Body of pancreas (tissue), 4 donors: ENCODE data around the gene NOS1. TPM values are rescaled to one million over a fixed set of nuclear protein-coding genes. Genes with fewer than 3 reads are reported as not detected.

ENCODE experiments used
- ATAC-seq: fragments of 150-250 bp; one replicate; pipeline ENCODE4 v1.9.1; 2016
- DNase-seq, 4 donors: peaks; one replicate each; pipeline ENCODE4 v3.0.0-alpha.2; 2019
- H3K27ac ChIP-seq, 4 donors: fragments of 200-600 bp; sonication (generic); 1 replicate in 3 of 4; 2 replicates in 1 of 4; pipeline versions ENCODE4 v1.5.1 to v1.6.1; 2016 to 2019; ENCODE audit warnings: mild to moderate bottlenecking in 1 of 4, mixed read lengths in 1 of 4, moderate library complexity in 1 of 4
- H3K27me3 ChIP-seq, 2 donors: fragments of 200-600 bp; sonication (generic); one replicate each; pipeline ENCODE4 v1.6.0; 2016; ENCODE audit warnings: mild to moderate bottlenecking in 1 of 2
- H3K36me3 ChIP-seq, 2 donors: fragments of 200-600 bp; sonication (generic); replicated peaks in 1 of 2; 2 replicates each; pipeline ENCODE4 v1.5.1; 2016; ENCODE audit warnings: low read depth in 2 of 2; ENCODE audit not compliant: insufficient read depth in 1 of 2
- H3K4me1 ChIP-seq: fragments of 200-600 bp; sonication (generic); one replicate; pipeline ENCODE4 v1.6.0; 2016
- H3K4me3 ChIP-seq, 2 donors: fragments of 200-600 bp; sonication (generic); 1 replicate in 1 of 2; 2 replicates in 1 of 2; pipeline ENCODE4 v1.5.1; 2016 to 2019
- H3K9me3 ChIP-seq, 3 donors: fragments of 200-600 bp; sonication (generic); 1 replicate in 2 of 3; 2 replicates in 1 of 3; pipeline ENCODE4 v1.5.1; 2016
- CTCF ChIP-seq, 7 experiments: fragments of 450-650 bp in 4 of 7; fragments of 200-600 bp in 3 of 7; sonication (generic) in 3 of 7; IDR thresholded peaks; one replicate each; pipeline ENCODE4 v1.5.1; 2016 to 2019; ENCODE audit warnings: antibody characterized with exemption in 7 of 7
- POLR2A ChIP-seq, 3 donors: fragments of 450-650 bp; IDR thresholded peaks; one replicate each; pipeline ENCODE4 v1.6.1; 2016; ENCODE audit warnings: antibody characterized with exemption in 3 of 3, mild to moderate bottlenecking in 2 of 3
- WGBS, 2 donors: methylation state at CpG; one replicate each; pipeline ENCODE4 v1.1.5; 2017; 5-methylcytosine and 5-hydroxymethylcytosine counted together
- intact Hi-C: fragments of 100-400 bp; cut with DNase I; formaldehyde crosslinking; loops from one replicate; pipeline ENCODE4 v1.15.1; 2023
- total RNA-seq, 2 donors: library from RNA; depleted of rRNA; stranded (reverse); fragments of >200 nt; gene quantifications; one replicate each; pipeline ENCODE4 v1.1.0, GENCODE V29; 2016

NOS1 gene
- total RNA-seq, 2 donors from 2014 or later = 0.78 to 12.9 TPM

GRCh38 chr12:117236456-117237001, 124.9 kb downstream of the NOS1 start:
- H3K4me3 ChIP-seq = no peak overlapping the region
- TF ChIP-seq POLR2A (IDR thresholded peaks at IDR 0.05) = no peak
- TF ChIP-seq CTCF (IDR thresholded peaks at IDR 0.05) = peak; percentile 52 to 77 (median 66)
- H3K4me1 ChIP-seq = peaks cover 5% of the 10 kb centered on the region
- 26 to 46% methylated on average over 6 to 13 of the region's 13 CpGs for WGBS, 2 donors
- H3K27ac ChIP-seq = no peak overlapping the region
- no peak for ATAC-seq
- intact Hi-C loops = no loop called here
- H3K27me3 ChIP-seq = no peaks in the 10 kb centered on the region
- no peaks in the 10 kb centered on the region for H3K9me3 ChIP-seq
- DNase-seq = peak; percentile 78 to 90 (median 81)
- no peaks in the 10 kb centered on the region for H3K36me3 ChIP-seq

- DNase-seq (no peak), ATAC-seq (no peak)
- H3K4me3 ChIP-seq = no peak overlapping the region
- H3K36me3 ChIP-seq = no peaks in the 10 kb centered on the region
- WGBS, 2 donors = 48 to 60% methylated on average over 2 of the region's 2 CpGs
- peaks cover 2% of the 10 kb centered on the region for H3K4me1 ChIP-seq
- H3K27ac ChIP-seq = no peak overlapping the region
- no peaks in the 10 kb centered on the region for H3K27me3 ChIP-seq
- TF ChIP-seq POLR2A (IDR thresholded peaks at IDR 0.05) (no peak), CTCF (IDR thresholded peaks at IDR 0.05) (no peak)
- intact Hi-C loops = no loop called here
- no peaks in the 10 kb centered on the region for H3K9me3 ChIP-seq
These were observed 126.2 kb downstream of the NOS1 start for GRCh38 chr12:117235261-117235660.

- Histone ChIP-seq H3K36me3 (no peaks in the 10 kb centered on the region), H3K27ac (no peak overlapping the region), H3K27me3 (no peaks in the 10 kb centered on the region), H3K4me1 (no peaks in the 10 kb centered on the region), H3K4me3 (no peak overlapping the region), H3K9me3 (no peaks in the 10 kb centered on the region)
- ATAC-seq (no peak), DNase-seq (no peak)
- WGBS, 2 donors = 86 to 90% methylated on average over 15 of the region's 15 CpGs
- intact Hi-C loops = no loop called here
- no peak for TF ChIP-seq POLR2A (IDR thresholded peaks at IDR 0.05)
- TF ChIP-seq CTCF (IDR thresholded peaks at IDR 0.05) = no peak
These were observed 127.0 kb downstream of the NOS1 start for GRCh38 chr12:117234441-117234840.

GRCh38 chr12:117231750-117232149, 129.7 kb downstream of the NOS1 start:
- H3K4me1 ChIP-seq = no peaks in the 10 kb centered on the region
- no peaks in the 10 kb centered on the region for H3K27me3 ChIP-seq
- TF ChIP-seq CTCF (IDR thresholded peaks at IDR 0.05) (no peak), POLR2A (IDR thresholded peaks at IDR 0.05) (no peak)
- no peaks in the 10 kb centered on the region for H3K9me3 ChIP-seq
- no peak overlapping the region for H3K27ac ChIP-seq
- no peak for ATAC-seq
- 91 to 97% methylated on average over 10 to 11 of the region's 11 CpGs for WGBS, 2 donors
- intact Hi-C loops = no loop called here
- no peak overlapping the region for H3K4me3 ChIP-seq
- no peak for DNase-seq
- H3K36me3 ChIP-seq = no peaks in the 10 kb centered on the region

GRCh38 chr12:117228239-117228638, 133.2 kb downstream of the NOS1 start:
- no peaks in the 10 kb centered on the region for H3K4me1 ChIP-seq
- intact Hi-C loops = no loop called here
- no peaks in the 10 kb centered on the region for H3K27me3 ChIP-seq
- 67 to 77% methylated on average over 2 of the region's 2 CpGs for WGBS, 2 donors
- ATAC-seq = no peak
- DNase-seq = no peak
- H3K27ac ChIP-seq = no peak overlapping the region
- no peaks in the 10 kb centered on the region for H3K36me3 ChIP-seq
- H3K4me3 ChIP-seq = no peak overlapping the region
- H3K9me3 ChIP-seq = no peaks in the 10 kb centered on the region
- TF ChIP-seq POLR2A (IDR thresholded peaks at IDR 0.05) (no peak), CTCF (IDR thresholded peaks at IDR 0.05) (no peak)
